Transverse colon (tissue), 4 donors: ENCODE data around the gene ZBTB45. TPM values are rescaled to one million over a fixed set of nuclear protein-coding genes. Genes with fewer than 3 reads are reported as not detected.

Source experiments
- DNase-seq: peaks from one replicate; pipeline ENCODE4 v3.0.0-alpha.2; 2019
- H3K27ac ChIP-seq, 4 donors: fragments of 200-600 bp; sonication (generic); 2 replicates each; pipeline ENCODE4 v1.5.1; 2016 to 2018; ENCODE audit warnings: inconsistent platforms in 4 of 4
- H3K27me3 ChIP-seq: fragments of 200-600 bp; sonication (generic); 2 replicates; pipeline ENCODE4 v1.5.1; 2017; ENCODE audit warnings: inconsistent platforms
- H3K36me3 ChIP-seq, 4 donors: fragments of 200-600 bp; sonication (generic); 2 replicates each; pipeline ENCODE4 v1.5.1; 2017 to 2019; ENCODE audit warnings: inconsistent platforms in 4 of 4
- H3K4me1 ChIP-seq, 4 donors: fragments of 200-600 bp; sonication (generic); 2 replicates each; pipeline ENCODE4 v1.5.1; 2017 to 2020; ENCODE audit warnings: inconsistent platforms in 4 of 4
- H3K4me3 ChIP-seq, 4 donors: fragments of 200-600 bp; sonication (generic); 1 replicate in 1 of 4; 2 replicates in 3 of 4; pipeline versions ENCODE4 v1.5.1 to v1.6.1; 2017 to 2019; ENCODE audit warnings: inconsistent platforms in 4 of 4
- H3K9me3 ChIP-seq, 2 donors: fragments of 200-600 bp; sonication (generic); 2 replicates each; pipeline ENCODE4 v1.5.1; 2017 to 2019; ENCODE audit warnings: inconsistent platforms in 2 of 2
- EP300 ChIP-seq: sonication (generic); formaldehyde crosslinking; IDR thresholded peaks from one replicate; pipeline ENCODE4 v1.6.1; 2017; ENCODE audit warnings: antibody characterized with exemption, low read depth
- POLR2A ChIP-seq: fragments of 450-650 bp; IDR thresholded peaks from one replicate; pipeline ENCODE4 v1.6.1; 2016; ENCODE audit warnings: antibody characterized with exemption, mild to moderate bottlenecking, moderate library complexity
- POLR2AphosphoS5 ChIP-seq, 3 donors: sonication (generic); formaldehyde crosslinking; IDR thresholded peaks; one replicate each; pipeline ENCODE4 v1.6.1; 2016; ENCODE audit warnings: antibody characterized with exemption in 3 of 3
- WGBS, 2 donors: methylation state at CpG; one replicate each; pipeline ENCODE4 v1.1.5; 2018; ENCODE audit warnings: low coverage in 1 of 2; 5-methylcytosine and 5-hydroxymethylcytosine counted together
- in situ Hi-C, 4 donors: fragments of 200-750 bp; cut with MboI; loops; one replicate each; pipeline versions ENCODE4 v1.15.0 to v1.15.1; 2017; ENCODE audit warnings: low sequenced_read_pairs in 3 of 4, low pct_ligation_motif_present in 1 of 4, low pct_unique_long_range_greater_than_20kb in 1 of 4
- intact Hi-C: fragments of 100-400 bp; cut with DNase I; formaldehyde crosslinking; loops from one replicate; pipeline ENCODE4 v1.15.1; 2023; ENCODE audit warnings: low total_unique reads
- total RNA-seq, 4 donors: library from RNA; depleted of rRNA; stranded (reverse); fragments of >200 nt; gene quantifications; one replicate each; pipeline ENCODE4 v1.1.0, GENCODE V29; 2016
- TF ChIP-seq, protein P1 (sequence below), 5 experiments: fragments of 200-600 bp in 3 of 5; fragments of 450-650 bp in 2 of 5; sonication (generic) in 3 of 5; IDR thresholded peaks; 1 replicate in 2 of 5; 2 replicates in 3 of 5; pipeline ENCODE4 v1.5.1; 2016 to 2017; ENCODE audit warnings: antibody characterized with exemption in 5 of 5, inconsistent platforms in 3 of 5, mild to moderate bottlenecking in 2 of 5, moderate library complexity in 1 of 5

The ZBTB45 gene
- total RNA-seq, 4 donors from 2014 or later: 12.8 to 24.7 (median 18.1) TPM

DNA sequence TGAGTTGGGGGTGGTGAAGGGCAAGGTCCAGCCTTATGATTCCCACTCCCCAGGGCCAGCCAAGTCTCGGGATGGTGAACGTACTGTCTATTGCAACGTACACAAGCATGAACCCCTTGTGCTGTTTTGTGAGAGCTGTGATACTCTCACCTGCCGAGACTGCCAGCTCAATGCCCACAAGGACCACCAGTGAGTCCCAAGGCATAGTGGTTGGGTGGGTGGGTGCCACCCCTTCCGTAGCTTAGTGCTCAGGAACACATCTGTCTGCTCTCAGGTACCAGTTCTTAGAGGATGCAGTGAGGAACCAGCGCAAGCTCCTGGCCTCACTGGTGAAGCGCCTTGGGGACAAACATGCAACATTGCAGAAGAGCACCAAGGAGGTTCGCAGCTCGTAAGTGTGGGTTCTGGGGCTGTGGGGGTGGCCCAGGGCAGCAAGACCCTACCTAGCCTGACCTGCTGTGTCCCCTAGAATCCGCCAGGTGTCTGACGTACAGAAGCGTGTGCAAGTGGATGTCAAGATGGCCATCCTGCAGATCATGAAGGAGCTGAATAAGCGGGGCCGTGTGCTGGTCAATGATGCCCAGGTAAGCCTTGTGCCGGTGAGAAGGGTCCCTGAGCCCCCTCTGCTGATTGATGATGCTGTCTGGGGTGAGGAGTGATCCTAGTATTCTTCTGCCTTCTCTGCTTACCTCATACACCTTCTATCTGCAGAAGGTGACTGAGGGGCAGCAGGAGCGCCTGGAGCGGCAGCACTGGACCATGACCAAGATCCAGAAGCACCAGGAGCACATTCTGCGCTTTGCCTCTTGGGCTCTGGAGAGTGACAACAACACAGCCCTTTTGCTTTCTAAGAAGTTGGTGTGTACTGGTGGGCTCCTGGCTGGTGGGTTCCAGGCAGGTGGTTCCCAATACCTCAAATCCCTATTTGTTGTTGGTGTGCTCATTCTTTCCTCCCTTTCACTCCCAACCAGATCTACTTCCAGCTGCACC is 28.0 kb upstream of the ZBTB45 start:
- DNase-seq: no peak
- TF ChIP-seq EP300: no peak
- TF ChIP-seq POLR2A: no peak
- Histone ChIP-seq H3K4me3 (no peak overlapping the region), H3K9me3 (no peaks in the 10 kb centered on the region), H3K36me3 (peaks cover 0 to 49% (median 20%) of the 10 kb centered on the region in 4 donors), H3K27ac (no peak overlapping the region), H3K4me1 (peaks cover 18 to 34% (median 26%) of the 10 kb centered on the region in 4 donors), H3K27me3 (no peaks in the 10 kb centered on the region)
- in situ Hi-C loops (no loop called here), intact Hi-C loops (no loop called here)
- WGBS, 2 donors: 90% methylated on average over 18 of the region's 18 CpGs; no CpG with 5 or more reads in 1 of the 2 donors

DNA sequence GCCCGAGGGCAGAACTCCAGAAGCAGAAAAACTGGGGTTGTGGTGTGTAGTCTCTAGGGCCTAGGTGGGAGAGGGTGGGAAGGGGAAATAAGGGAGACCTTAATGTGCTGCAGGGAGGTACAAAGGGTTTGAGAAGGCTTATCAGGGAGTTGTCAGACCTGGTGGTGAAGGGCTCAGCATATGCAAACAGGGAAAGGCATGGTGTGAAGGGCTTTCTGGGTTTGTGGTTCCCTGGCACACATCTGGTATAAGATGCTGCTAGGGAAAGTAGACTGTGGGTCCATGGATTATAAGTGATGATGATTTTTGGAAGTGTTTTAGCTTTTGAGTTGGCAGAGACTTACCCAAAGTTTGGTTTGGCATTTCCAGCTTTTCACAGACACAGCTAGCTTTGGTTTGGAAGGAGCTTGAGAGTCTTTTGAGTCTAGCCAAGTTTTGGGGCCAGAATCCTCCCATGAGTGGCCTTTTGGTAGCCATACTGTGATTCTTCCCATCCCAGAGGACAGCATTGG is 26.5 kb upstream of the ZBTB45 start:
- peaks cover 0 to 37% (median 20%) of the 10 kb centered on the region in 4 donors for H3K36me3 ChIP-seq
- H3K4me1 ChIP-seq: peaks cover 18 to 34% (median 26%) of the 10 kb centered on the region in 4 donors
- DNase-seq: no peak
- H3K27ac ChIP-seq: peak overlapping the region in 2 of 4 donors; percentile 8 to 94
- TF ChIP-seq, protein P1, sequence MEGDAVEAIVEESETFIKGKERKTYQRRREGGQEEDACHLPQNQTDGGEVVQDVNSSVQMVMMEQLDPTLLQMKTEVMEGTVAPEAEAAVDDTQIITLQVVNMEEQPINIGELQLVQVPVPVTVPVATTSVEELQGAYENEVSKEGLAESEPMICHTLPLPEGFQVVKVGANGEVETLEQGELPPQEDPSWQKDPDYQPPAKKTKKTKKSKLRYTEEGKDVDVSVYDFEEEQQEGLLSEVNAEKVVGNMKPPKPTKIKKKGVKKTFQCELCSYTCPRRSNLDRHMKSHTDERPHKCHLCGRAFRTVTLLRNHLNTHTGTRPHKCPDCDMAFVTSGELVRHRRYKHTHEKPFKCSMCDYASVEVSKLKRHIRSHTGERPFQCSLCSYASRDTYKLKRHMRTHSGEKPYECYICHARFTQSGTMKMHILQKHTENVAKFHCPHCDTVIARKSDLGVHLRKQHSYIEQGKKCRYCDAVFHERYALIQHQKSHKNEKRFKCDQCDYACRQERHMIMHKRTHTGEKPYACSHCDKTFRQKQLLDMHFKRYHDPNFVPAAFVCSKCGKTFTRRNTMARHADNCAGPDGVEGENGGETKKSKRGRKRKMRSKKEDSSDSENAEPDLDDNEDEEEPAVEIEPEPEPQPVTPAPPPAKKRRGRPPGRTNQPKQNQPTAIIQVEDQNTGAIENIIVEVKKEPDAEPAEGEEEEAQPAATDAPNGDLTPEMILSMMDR (IDR thresholded peaks at IDR 0.05): no peak
- intact Hi-C loops: no loop called here
- 9% methylated on average over 1 of the region's 1 CpG; no CpG with 5 or more reads in 1 of the 2 donors for WGBS, 2 donors
- no peaks in the 10 kb centered on the region for H3K27me3 ChIP-seq
- in situ Hi-C loops: no loop called here
- peak overlapping the region; percentile 57 to 99 (median 97) for H3K4me3 ChIP-seq
- H3K9me3 ChIP-seq: no peaks in the 10 kb centered on the region

DNA sequence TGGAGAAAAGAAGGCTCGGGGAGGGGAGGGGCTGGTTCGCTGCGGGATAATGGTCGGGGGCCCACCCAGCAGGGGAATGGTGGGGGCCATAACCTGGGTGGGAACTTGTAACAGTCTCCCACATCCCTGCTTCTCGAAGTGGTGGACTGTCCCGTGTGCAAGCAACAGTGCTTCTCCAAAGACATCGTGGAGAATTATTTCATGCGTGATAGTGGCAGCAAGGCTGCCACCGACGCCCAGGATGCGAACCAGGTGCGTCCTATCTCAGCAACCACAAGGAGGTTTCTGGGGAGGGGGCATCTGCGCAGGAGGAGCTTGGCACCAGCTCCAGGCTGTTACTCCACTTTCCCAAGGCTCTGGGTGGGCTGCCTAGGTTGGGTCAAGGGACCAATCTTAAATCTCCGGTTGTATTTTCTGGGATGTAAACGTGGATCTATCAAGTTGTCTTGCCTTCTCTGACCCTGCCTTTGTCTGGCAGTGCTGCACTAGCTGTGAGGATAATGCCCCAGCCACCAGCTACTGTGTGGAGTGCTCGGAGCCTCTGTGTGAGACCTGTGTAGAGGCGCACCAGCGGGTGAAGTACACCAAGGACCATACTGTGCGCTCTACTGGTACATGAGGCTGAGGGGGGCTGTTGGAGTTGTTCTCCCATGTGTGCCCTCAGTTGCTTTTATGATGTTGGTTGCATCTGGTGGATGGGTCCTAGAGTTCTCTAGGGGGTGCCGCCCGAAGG is 25.8 kb upstream of the ZBTB45 start:
- Histone ChIP-seq H3K9me3 (no peaks in the 10 kb centered on the region), H3K36me3 (peaks cover 0 to 31% (median 18%) of the 10 kb centered on the region in 4 donors), H3K4me3 (peak overlapping the region; percentile 57 to 99 (median 97)), H3K27ac (peak overlapping the region; percentile 93 to 99 (median 94)), H3K4me1 (peaks cover 18 to 34% (median 26%) of the 10 kb centered on the region in 4 donors), H3K27me3 (no peaks in the 10 kb centered on the region)
- TF ChIP-seq EP300 (no peak), POLR2A (no peak), POLR2AphosphoS5 (IDR thresholded peaks at IDR 0.05) (no peak)
- TF ChIP-seq, protein P1 (IDR thresholded peaks at IDR 0.05): no peak
- in situ Hi-C loops (no loop called here), intact Hi-C loops (no loop called here)
- WGBS, 2 donors: 5% methylated on average over 21 of the region's 21 CpGs; no CpG with 5 or more reads in 1 of the 2 donors
- no peak for DNase-seq

DNA sequence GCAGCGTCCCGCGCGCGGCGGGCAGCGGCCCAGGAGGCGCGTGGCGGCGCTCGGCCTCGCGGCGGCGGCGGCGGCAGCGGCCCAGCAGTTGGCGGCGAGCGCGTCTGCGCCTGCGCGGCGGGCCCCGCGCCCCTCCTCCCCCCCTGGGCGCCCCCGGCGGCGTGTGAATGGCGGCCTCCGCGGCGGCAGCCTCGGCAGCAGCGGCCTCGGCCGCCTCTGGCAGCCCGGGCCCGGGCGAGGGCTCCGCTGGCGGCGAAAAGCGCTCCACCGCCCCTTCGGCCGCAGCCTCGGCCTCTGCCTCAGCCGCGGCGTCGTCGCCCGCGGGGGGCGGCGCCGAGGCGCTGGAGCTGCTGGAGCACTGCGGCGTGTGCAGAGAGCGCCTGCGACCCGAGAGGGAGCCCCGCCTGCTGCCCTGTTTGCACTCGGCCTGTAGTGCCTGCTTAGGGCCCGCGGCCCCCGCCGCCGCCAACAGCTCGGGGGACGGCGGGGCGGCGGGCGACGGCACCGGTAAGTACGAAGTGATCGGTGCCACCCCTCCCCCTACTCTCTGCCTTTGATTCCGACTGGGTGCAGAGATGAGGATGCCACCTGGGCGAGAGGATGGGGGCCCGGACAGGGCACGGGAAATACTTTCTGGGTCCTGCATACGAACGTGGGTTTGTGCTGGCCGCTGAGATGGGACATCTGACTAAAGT is 25.1 kb upstream of the ZBTB45 start:
- peaks cover 18 to 34% (median 26%) of the 10 kb centered on the region in 4 donors for H3K4me1 ChIP-seq
- TF ChIP-seq, protein P1 (IDR thresholded peaks at IDR 0.05): no peak
- TF ChIP-seq POLR2AphosphoS5 (IDR thresholded peaks at IDR 0.05) (no peak), POLR2A (no peak), EP300 (no peak)
- H3K27ac ChIP-seq: peak overlapping the region; percentile 93 to 99 (median 94)
- no peaks in the 10 kb centered on the region for H3K27me3 ChIP-seq
- H3K4me3 ChIP-seq: peak overlapping the region; percentile 57 to 99 (median 97)
- in situ Hi-C loops: no loop called here
- H3K9me3 ChIP-seq: no peaks in the 10 kb centered on the region
- 0% methylated on average over 22 of the region's 92 CpGs; no CpG with 5 or more reads in 1 of the 2 donors for WGBS, 2 donors
- intact Hi-C loops: no loop called here
- no peak for DNase-seq
- H3K36me3 ChIP-seq: peaks cover 0 to 24% (median 15%) of the 10 kb centered on the region in 4 donors
